HG02943 (cell line): ENCODE data around the gene TMEM108.
A peak's percentile ranks its signal among the peaks of the same experiment; 100 is the strongest.

Experiments used
- ATAC-seq: cut with Tn5 transposase; IDR thresholded peaks from one replicate; pipeline ENCODE4 v1.9.1; 2021; ENCODE audit warnings: mild to moderate bottlenecking, low read depth, moderate library complexity; ENCODE audit not compliant: unreplicated experiment

TMEM108 gene

DNA sequence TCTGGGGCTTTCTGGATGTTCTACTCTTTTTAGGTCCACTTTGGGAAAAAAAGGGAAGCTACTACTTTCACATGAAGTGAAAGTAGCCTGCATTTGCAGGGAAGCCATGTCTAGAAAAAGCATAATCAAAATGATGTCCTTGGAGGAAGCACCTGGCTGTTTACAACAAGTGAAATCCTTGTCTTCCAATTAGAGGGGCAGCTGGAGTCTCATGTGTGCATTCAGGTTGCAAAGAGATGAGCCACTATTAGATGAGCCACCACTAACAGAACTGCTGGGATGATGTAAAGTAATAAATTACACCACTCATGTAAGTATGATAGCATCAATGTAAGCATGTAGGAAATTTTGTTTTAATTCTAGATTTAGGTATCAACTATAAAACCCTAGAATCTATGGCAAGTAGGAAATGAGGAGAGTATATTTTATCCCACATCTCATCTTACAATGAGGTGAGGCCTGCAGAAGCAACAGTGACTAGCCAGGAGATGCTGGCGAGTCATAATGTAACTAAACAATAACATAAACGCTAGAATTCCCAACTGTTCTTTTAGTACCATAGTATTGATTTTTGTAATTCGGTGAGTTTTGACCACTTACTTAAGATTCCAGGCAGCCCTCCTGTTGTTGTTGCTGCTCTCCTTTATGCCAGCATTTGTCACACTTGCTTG lies 75.9 kb downstream of the TMEM108 start:
- no peak for ATAC-seq

DNA sequence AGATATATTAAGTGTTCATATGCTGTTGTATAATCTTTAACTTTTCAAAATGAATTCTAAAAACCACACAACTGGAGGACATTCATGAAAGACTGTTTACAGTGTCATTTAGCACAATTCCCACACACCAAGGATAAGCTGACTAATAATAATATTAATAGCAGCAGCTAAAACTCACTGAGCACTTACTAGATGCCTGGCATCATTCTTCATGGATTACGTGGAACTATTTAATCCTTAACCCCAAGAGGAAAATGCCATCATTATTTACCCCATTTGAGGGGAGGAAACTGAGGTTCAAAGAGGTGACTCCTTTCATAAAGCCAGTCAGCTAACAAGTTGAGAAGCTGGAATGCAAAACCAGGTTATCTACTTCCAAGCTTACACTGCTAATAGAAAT lies 77.0 kb downstream of the TMEM108 start:
- no peak for ATAC-seq

GRCh38 chr3:133117342-133117741 lies 79.2 kb downstream of the TMEM108 start:
- ATAC-seq = no peak

DNA sequence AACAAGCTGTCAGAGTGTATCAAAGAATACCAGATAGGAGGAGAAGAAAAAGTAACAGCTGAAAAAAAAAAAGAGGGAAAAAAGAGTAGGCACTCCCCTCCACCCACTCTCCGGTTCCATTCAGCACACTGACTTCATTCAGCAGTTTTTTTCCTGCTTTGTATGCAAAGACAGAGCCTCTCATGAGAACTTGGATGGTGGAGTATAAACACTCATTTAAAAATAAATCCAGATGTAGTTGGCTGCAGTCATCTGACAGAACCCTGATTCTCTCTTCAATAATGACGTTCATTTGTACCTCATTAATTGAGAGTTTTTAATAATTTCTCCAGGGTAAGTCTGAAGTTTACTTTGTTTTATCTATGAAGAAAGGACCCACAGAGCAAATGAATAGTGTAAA lies 81.0 kb downstream of the TMEM108 start:
- no peak for ATAC-seq

- ATAC-seq = no peak
These were observed 83.3 kb downstream of the TMEM108 start for GRCh38 chr3:133121450-133121849.

DNA sequence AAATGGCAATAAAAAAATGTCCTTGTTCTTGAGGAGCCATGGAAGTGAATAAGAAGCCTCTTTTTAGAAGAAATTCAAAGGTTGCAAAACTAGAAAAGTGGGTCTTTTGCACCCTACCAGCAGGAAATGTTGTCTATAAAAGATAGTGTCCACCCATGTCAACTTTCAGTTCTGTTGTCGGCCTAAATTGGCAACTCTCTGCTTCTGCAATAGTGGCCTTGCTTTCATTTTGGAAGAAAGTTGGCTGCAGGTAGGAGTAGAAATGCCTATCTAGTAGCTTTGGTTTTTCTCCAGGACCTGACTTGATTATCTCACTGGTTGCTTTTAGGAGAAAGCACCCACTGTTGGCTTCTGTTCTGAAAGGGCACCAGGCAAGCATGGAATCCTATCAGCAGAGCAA lies 85.4 kb downstream of the TMEM108 start:
- ATAC-seq = no peak

GRCh38 chr3:133124511-133124910 lies 86.3 kb downstream of the TMEM108 start:
- ATAC-seq = no peak

- ATAC-seq = no peak
These were observed 87.0 kb downstream of the TMEM108 start for GRCh38 chr3:133125171-133125570.

DNA sequence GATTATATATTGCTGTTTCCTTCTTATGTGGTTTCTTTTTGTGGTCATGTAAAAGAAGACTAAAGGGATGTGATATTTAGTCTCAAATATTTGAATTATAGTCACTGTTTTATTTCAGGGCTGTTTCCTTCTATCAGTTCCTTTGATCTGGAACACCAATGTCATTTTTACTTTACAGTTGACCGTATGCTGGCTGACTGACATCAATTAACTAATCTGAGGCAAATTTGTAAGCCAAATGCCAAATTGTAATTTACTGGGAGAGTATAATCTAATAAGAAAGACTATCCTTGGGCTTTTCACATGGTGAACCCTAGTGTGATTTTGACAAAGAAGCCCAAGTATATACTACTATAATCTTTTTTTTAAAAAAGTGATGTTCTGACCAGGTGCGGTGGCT lies 87.6 kb downstream of the TMEM108 start:
- no peak for ATAC-seq

GRCh38 chr3:133127381-133127780 lies 89.2 kb downstream of the TMEM108 start:
- no peak for ATAC-seq

- no peak for ATAC-seq
These were observed 92.0 kb downstream of the TMEM108 start for GRCh38 chr3:133130168-133130567.

DNA sequence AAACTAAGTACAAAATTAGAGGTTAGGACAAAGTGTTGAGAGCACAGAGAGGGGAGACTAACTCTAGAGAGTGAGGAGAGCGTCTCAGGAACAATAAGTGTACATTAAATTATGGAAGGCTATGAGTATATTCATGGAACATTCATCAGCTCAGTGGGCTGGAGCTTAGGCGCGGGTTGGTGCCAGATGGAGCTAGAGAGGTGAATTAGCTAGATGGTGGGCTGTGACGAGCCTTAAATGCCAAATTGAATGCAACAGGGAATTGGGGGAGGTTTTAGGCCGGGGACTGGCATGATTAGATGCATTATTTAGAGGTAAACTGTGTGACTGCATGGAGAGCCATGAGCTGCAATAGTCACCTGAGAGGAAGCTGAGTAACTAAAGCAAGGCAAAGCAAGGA lies 97.1 kb downstream of the TMEM108 start:
- no peak for ATAC-seq

DNA sequence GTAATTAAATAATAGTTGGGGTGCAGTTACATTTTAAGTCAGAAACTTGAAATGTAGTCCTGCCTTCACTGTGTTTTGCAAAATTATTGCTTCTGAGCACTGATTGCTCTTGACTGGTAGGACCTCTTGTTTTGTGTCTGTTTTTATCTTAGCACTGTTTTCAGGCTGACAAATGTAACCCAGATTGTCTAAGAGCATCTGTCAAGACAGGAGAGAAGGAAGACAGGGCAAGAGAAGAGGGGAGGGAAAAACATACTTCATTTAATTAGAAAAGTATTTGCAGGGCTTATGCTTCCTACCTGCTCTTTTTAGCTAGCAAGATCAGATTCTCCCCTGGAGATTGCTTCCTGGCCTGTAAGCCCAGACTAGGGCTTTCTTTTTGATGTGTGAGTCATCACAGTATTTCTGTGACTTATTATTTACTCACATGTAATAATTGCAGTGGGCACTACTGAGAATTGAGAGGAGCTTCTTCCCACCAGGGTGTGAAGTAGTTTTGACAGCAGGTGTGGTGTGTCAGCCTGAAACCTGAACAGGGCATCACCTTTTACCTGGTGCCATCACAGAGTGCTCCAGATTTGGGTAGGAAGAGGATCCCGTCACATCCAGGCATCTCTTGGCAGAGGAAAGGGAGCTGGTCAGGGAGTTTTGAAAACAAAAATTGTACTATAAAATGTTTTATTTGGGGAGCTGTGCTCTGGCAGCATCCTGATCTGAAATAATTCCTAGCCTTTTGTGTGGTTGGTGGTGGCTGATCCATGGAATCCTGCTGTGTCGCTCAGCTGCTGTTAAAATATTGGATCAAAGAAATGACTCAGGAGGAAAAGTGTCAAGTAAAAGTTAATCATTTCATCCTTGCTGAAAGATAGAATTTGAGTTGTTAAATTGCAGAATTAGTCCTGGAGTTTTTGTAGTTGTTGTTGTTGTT lies 98.2 kb downstream of the TMEM108 start:
- peak; percentile 65 for ATAC-seq

DNA sequence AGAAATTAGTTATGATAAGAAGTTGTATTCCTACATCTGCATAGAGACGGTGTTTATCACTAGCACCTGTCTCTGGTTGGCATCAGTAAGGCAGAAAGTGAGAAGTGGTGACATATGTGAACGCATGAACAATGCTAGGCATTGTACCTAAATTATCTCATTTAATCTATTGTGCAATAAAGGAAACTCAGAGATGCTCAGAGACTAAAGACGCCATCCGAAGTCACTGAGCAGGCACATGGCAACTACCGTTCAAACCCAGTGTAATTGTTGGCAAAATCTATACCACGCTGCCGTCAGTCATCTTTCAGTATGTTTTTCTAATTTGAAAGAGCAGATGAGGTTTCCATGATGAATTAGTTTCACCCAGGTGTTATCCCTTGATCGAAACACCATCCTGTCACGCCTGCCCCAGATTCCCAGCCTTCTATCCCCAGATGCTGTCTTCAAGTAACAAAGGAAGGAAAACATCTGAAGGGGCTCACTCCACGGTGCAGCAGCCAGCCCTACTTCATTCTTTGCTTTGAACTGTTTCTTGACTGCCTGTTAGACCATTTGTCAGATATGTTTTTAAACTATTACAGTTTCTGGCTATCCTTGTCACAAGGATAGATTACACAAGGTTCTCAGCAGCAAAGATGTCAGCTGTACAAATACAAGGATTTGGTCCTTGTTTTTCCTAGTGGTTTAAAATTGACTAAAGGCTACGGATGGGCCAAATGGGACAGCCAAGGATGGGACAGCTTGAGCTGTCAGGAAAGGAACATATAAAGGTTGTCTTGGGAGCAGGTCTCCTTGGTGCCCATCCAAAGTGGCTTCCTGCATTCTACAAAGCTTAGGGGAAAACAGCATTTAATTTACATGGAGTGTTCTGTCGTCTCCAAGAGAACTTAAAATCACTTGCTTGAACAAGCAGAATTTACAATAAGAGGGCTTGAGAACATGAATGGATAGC lies 99.1 kb downstream of the TMEM108 start:
- no peak for ATAC-seq

DNA sequence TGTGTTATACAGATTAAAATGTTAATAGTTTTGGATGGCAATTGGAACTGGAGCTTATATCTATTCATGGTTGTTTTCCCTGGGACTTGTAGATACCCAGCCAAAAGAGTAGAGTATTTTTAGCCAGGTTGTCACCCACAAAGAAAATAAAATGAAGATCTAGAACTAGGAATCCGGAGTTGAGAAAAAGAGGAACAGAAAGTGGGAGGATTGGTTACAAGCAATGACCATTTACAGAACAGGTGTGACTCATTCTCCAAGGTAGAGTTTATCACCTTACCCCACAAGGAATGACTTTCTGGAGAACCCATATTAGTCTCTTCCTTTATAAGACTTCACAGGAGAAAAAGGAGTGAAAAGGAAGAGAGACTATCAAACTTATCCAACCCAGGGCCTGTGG lies 99.8 kb downstream of the TMEM108 start:
- no peak for ATAC-seq

- no peak for ATAC-seq
These were observed 113.9 kb downstream of the TMEM108 start for GRCh38 chr3:133152056-133152455.

DNA sequence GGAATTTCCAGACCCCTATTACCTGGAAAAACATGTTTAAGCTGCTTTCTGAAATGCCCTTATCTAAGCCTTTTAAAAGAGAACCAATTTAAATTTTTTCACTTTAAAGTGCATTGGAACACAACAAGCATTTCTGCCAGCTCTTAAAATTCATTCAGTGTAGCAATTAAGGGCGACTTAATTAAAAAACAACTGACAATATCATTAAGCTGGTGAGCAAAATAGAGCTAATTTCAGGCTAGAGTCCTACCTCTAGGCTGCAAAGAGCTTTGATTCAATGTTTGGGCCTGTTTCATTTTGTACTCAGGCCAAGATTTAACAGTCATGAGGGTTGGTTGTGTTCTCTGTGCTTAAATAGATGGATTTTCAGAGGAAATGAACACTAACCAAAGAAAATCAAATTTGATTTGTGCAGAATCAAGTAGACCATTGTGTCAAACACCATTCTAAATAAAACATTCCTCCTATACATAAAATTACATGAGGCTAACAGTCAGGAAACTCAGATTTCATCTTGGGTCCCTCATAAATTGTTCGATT lies 114.6 kb downstream of the TMEM108 start:
- ATAC-seq = no peak

DNA sequence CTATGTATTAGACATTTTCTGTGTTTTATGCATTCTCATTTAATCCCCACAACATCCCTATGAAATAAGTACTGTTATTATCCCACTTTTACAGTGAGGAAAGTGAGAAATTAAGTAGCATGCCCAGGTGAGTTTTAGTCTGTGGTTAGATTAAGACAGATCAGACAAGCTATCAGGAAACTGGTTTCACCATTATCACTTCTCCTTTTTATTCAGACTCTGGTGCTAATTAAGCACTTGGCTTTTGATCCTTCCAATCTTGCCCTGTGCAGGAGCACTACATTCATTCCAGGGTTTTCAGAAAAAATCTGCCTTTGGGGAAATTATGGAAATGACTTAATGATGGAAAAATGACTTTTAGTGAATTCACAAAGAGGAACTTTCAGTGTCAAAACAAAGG lies 115.2 kb downstream of the TMEM108 start:
- ATAC-seq = no peak

GRCh38 chr3:133157716-133158115 lies 119.5 kb downstream of the TMEM108 start:
- ATAC-seq = no peak

- ATAC-seq = no peak
These were observed 120.5 kb downstream of the TMEM108 start for GRCh38 chr3:133158686-133159085.
